SJCRH30 (cell line): ENCODE data around the gene CTAGE4. TPM values are rescaled to one million over a fixed set of nuclear protein-coding genes. Genes with fewer than 3 reads are reported as not detected.

Source experiments
- total RNA-seq: library from RNA; depleted of rRNA; stranded (reverse); fragments of >200 nt; shearing (Covaris generic); gene quantifications from 2 replicates; pipeline ENCODE4 v1.2.3, GENCODE V29; 2014; rRNA removed

The CTAGE4 gene
- total RNA-seq, 1 experiment from 2014 or later, result not detected

Other genes starting within 250 kb of the CTAGE4 start
- gene OR2F2, start 248.2 kb upstream of the CTAGE4 start, total RNA-seq, result not detected in 2 replicates
- gene OR2F1, start 228.6 kb upstream of the CTAGE4 start, total RNA-seq, result not detected in 2 replicates
- gene OR6B1, start 183.1 kb upstream of the CTAGE4 start, total RNA-seq, result not detected in 2 replicates
- not detected in 2 replicates for gene OR2A5, start 134.5 kb upstream of the CTAGE4 start, total RNA-seq
- gene OR2A25, start 113.7 kb upstream of the CTAGE4 start, total RNA-seq, result not detected in 2 replicates
- not detected in 2 replicates for gene OR2A12, start 97.2 kb upstream of the CTAGE4 start, total RNA-seq
- not detected in 2 replicates for gene OR2A2, start 73.9 kb upstream of the CTAGE4 start, total RNA-seq
- not detected in 2 replicates for gene OR2A14, start 60.3 kb upstream of the CTAGE4 start, total RNA-seq
- not detected in 2 replicates for gene ARHGEF35, start 12.4 kb downstream of the CTAGE4 start, total RNA-seq
- not detected in 2 replicates for gene OR2A42, start 56.1 kb downstream of the CTAGE4 start, total RNA-seq
- gene OR2A7, start 81.3 kb downstream of the CTAGE4 start, total RNA-seq, result not detected in 2 replicates
- not detected in 2 replicates for gene CTAGE8, start 85.8 kb downstream of the CTAGE4 start, total RNA-seq
- not detected in 2 replicates for gene OR2A1, start 129.0 kb downstream of the CTAGE4 start, total RNA-seq
- not detected in 2 replicates for gene ARHGEF5, start 171.9 kb downstream of the CTAGE4 start, total RNA-seq
- not detected in 2 replicates for gene NOBOX, start 220.2 kb downstream of the CTAGE4 start, total RNA-seq